H9 (cell line): ENCODE measurements around the gene MUS81. TPM values are rescaled to one million over a fixed set of nuclear protein-coding genes. Genes with fewer than 3 reads are reported as not detected.
A peak's percentile ranks its signal among the peaks of the same experiment; 100 is the strongest.

ENCODE experiments used
- DNase-seq: peaks from one replicate; pipeline ENCODE4 v3.0.0-alpha.2; 2017
- H2AFZ ChIP-seq: one replicate; pipeline ENCODE4 v1.6.1; 2013; ENCODE audit warnings: mild to moderate bottlenecking, low read length, control low read depth, moderate library complexity
- H2AK5ac ChIP-seq: 2 replicates; pipeline ENCODE4 v1.6.1; 2013; ENCODE audit warnings: low read length, control low read depth, mixed read lengths; ENCODE audit not compliant: insufficient read length
- H2BK120ac ChIP-seq: one replicate; pipeline ENCODE4 v1.6.1; 2013; ENCODE audit warnings: low read depth, mild to moderate bottlenecking, low read length, control low read depth, inconsistent platforms; ENCODE audit not compliant: poor library complexity, severe bottlenecking
- H2BK12ac ChIP-seq: 2 replicates; pipeline ENCODE4 v1.6.1; 2013; ENCODE audit warnings: low read length, control low read depth, mixed read lengths, low read depth; ENCODE audit not compliant: insufficient read length
- H2BK15ac ChIP-seq: 2 replicates; pipeline ENCODE4 v1.6.1; 2013; ENCODE audit warnings: low read depth, low read length, control low read depth
- H2BK20ac ChIP-seq: one replicate; pipeline ENCODE4 v1.6.1; 2013; ENCODE audit warnings: low read depth, mild to moderate bottlenecking, low read length, control low read depth, inconsistent platforms; ENCODE audit not compliant: poor library complexity, severe bottlenecking
- H2BK5ac ChIP-seq: 2 replicates; pipeline ENCODE4 v1.6.1; 2013; ENCODE audit warnings: low read length, control low read depth, mixed read lengths; ENCODE audit not compliant: insufficient read length
- H3K14ac ChIP-seq: 2 replicates; pipeline ENCODE4 v1.6.1; 2013; ENCODE audit warnings: low read length, control low read depth; ENCODE audit not compliant: insufficient read depth
- H3K18ac ChIP-seq: 2 replicates; pipeline ENCODE4 v1.6.1; 2013; ENCODE audit warnings: low read depth, mild to moderate bottlenecking, mixed read lengths, low read length, control low read depth; ENCODE audit not compliant: insufficient read length
- H3K23ac ChIP-seq: 2 replicates; pipeline ENCODE4 v1.6.1; 2013; ENCODE audit warnings: low read length, control low read depth, mixed read lengths, low read depth; ENCODE audit not compliant: insufficient read length
- H3K23me2 ChIP-seq: 2 replicates; pipeline ENCODE4 v1.6.1; 2013; ENCODE audit warnings: low read depth, mild to moderate bottlenecking, mixed read lengths, low read length, control low read depth; ENCODE audit not compliant: insufficient read length, poor library complexity, severe bottlenecking
- H3K27ac ChIP-seq: 2 replicates; pipeline ENCODE4 v1.5.1; 2013; ENCODE audit warnings: low read length, control low read depth, mixed read lengths, low read depth; ENCODE audit not compliant: insufficient read length
- H3K27me3 ChIP-seq: 2 replicates; pipeline ENCODE4 v1.6.1; 2013; ENCODE audit warnings: low read length, control low read depth, inconsistent platforms; ENCODE audit not compliant: insufficient read depth
- H3K4ac ChIP-seq: 2 replicates; pipeline ENCODE4 v1.6.1; 2013; ENCODE audit warnings: low read depth, mild to moderate bottlenecking, control low read depth, inconsistent platforms, low read length, moderate library complexity
- H3K4me1 ChIP-seq: 2 replicates; pipeline ENCODE4 v1.6.1; 2013; ENCODE audit warnings: low read length, control low read depth, inconsistent platforms; ENCODE audit not compliant: insufficient read depth
- H3K4me2 ChIP-seq: 2 replicates; pipeline ENCODE4 v1.6.1; 2013; ENCODE audit warnings: low read length, control low read depth, mixed read lengths; ENCODE audit not compliant: insufficient read length, insufficient read depth
- H3K56ac ChIP-seq: 2 replicates; pipeline ENCODE4 v1.6.1; 2013; ENCODE audit warnings: low read depth, mild to moderate bottlenecking, mixed read lengths, low read length, control low read depth; ENCODE audit not compliant: insufficient read length
- H3K79me1 ChIP-seq: 2 replicates; pipeline ENCODE4 v1.6.1; 2013; ENCODE audit warnings: low read depth, mild to moderate bottlenecking, moderate library complexity, low read length, control low read depth, inconsistent platforms; ENCODE audit not compliant: insufficient read depth, poor library complexity, severe bottlenecking
- H3K79me2 ChIP-seq: 2 replicates; pipeline ENCODE4 v1.6.1; 2013; ENCODE audit warnings: low read length, control low read depth, inconsistent platforms; ENCODE audit not compliant: insufficient read depth
- H3K9ac ChIP-seq: 2 replicates; pipeline ENCODE4 v1.6.1; 2013; ENCODE audit warnings: low read length, control low read depth, mixed read lengths; ENCODE audit not compliant: insufficient read length; ENCODE audit errors: extremely low read depth
- H3K9me3 ChIP-seq: one replicate; pipeline ENCODE4 v1.6.1; 2013; ENCODE audit warnings: low read depth, low read length, inconsistent platforms; ENCODE audit not compliant: control insufficient read depth
- H3T11ph ChIP-seq: one replicate; pipeline ENCODE4 v1.6.1; 2013; ENCODE audit warnings: mild to moderate bottlenecking, low read length, control low read depth, inconsistent platforms
- H4K20me1 ChIP-seq: one replicate; pipeline ENCODE4 v1.6.1; 2013; ENCODE audit not compliant: control insufficient read depth, insufficient read length, insufficient read depth
- H4K5ac ChIP-seq: 2 replicates; pipeline ENCODE4 v1.6.1; 2013; ENCODE audit warnings: low read depth, mild to moderate bottlenecking, mixed read lengths, low read length, control low read depth; ENCODE audit not compliant: insufficient read length
- H4K8ac ChIP-seq: replicated peaks from 2 replicates; pipeline ENCODE4 v1.6.1; 2013; ENCODE audit warnings: low read length, control low read depth, mixed read lengths, low read depth; ENCODE audit not compliant: insufficient read length
- H4K91ac ChIP-seq: 2 replicates; pipeline ENCODE4 v1.6.1; 2013; ENCODE audit warnings: low read depth, mild to moderate bottlenecking, moderate library complexity, mixed read lengths, low read length, control low read depth; ENCODE audit not compliant: insufficient read length
- H3K27ac Mint-ChIP-seq, 3 experiments: 2 replicates in 2 of 3; 3 replicates in 1 of 3; pipeline ENCODE4 v1.8.0; 2020 to 2021; ENCODE audit warnings: mixed read lengths in 3 of 3, mild to moderate bottlenecking in 1 of 3, moderate library complexity in 1 of 3
- H3K27me3 Mint-ChIP-seq: 2 replicates; pipeline ENCODE4 v1.8.0; 2021; ENCODE audit warnings: low read depth, mild to moderate bottlenecking, moderate library complexity, mixed read lengths
- H3K36me3 Mint-ChIP-seq, 3 experiments: 2 replicates in 2 of 3; 3 replicates in 1 of 3; pipeline ENCODE4 v1.8.0; 2020 to 2021; ENCODE audit warnings: low read depth in 3 of 3, mixed read lengths in 3 of 3; ENCODE audit not compliant: insufficient read depth in 1 of 3
- H3K4me1 Mint-ChIP-seq, 2 experiments: 2 replicates each; pipeline ENCODE4 v1.8.0; 2020; ENCODE audit warnings: mixed read lengths in 2 of 2
- H3K4me3 Mint-ChIP-seq, 2 experiments: 2 replicates in 1 of 2; 3 replicates in 1 of 2; pipeline ENCODE4 v1.8.0; 2020 to 2021; ENCODE audit warnings: mild to moderate bottlenecking in 2 of 2, mixed read lengths in 2 of 2, moderate library complexity in 1 of 2
- H3K9me3 Mint-ChIP-seq, 2 experiments: 2 replicates in 1 of 2; 3 replicates in 1 of 2; pipeline ENCODE4 v1.8.0; 2020; ENCODE audit warnings: mild to moderate bottlenecking in 2 of 2, mixed read lengths in 2 of 2, moderate library complexity in 1 of 2
- WGBS: extraction: QIAGEN DNeasy Blood & Tissue Kit; methylation state at CpG from one replicate; pipeline ENCODE4 v1.1.7; 2013; ENCODE audit warnings: missing lambda C conversion rate, low lambda C conversion rate, mixed read lengths; ENCODE audit not compliant: insufficient read length; ENCODE audit errors: extremely low coverage; 5-methylcytosine and 5-hydroxymethylcytosine counted together
- total RNA-seq: library from RNA; stranded (reverse); gene quantifications from 2 replicates; pipeline ENCODE4 v1.2.1, GENCODE V29; 2021
- TF ChIP-seq, protein P1 (sequence below): fragments of 200-600 bp; sonication (generic); conservative IDR thresholded peaks from 3 replicates; pipeline ENCODE4 v1.8.0; 2021; ENCODE audit warnings: antibody characterized with exemption, mild to moderate bottlenecking

Gene MUS81
- total RNA-seq, 1 experiment from 2014 or later: 49.2 TPM

DNA sequence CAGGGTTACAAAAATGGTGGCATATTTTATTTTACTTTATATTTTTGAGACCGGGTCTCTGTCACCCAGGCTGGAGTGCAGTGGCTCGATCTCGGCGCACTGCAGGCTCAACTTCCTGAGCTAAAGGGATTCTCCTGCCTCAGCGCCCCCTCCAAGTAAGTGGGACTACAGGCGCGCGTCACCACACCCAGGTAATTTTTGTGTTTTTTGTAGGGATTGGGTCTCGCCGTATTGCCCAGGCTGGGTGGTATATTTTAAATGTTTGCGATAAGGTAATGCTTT lies 40.6 kb downstream of the MUS81 start:
- no peak overlapping the region for H2BK120ac ChIP-seq
- no peaks in the 10 kb centered on the region for H3K79me1 ChIP-seq
- H2AFZ ChIP-seq: no peak overlapping the region
- H3K9ac ChIP-seq: no peak overlapping the region
- DNase-seq: no peak
- H3K4me3 Mint-ChIP-seq: peak overlapping the region; percentile 58 to 63
- H3K23me2 ChIP-seq: peaks cover 9% of the 10 kb centered on the region
- H3K27me3 ChIP-seq: peaks cover 17% of the 10 kb centered on the region; the same call in 1 of the 2 replicates
- WGBS: no CpG with 5 or more reads among the region's 11 CpGs
- H3K23ac ChIP-seq: no peak overlapping the region
- TF ChIP-seq, protein P1, sequence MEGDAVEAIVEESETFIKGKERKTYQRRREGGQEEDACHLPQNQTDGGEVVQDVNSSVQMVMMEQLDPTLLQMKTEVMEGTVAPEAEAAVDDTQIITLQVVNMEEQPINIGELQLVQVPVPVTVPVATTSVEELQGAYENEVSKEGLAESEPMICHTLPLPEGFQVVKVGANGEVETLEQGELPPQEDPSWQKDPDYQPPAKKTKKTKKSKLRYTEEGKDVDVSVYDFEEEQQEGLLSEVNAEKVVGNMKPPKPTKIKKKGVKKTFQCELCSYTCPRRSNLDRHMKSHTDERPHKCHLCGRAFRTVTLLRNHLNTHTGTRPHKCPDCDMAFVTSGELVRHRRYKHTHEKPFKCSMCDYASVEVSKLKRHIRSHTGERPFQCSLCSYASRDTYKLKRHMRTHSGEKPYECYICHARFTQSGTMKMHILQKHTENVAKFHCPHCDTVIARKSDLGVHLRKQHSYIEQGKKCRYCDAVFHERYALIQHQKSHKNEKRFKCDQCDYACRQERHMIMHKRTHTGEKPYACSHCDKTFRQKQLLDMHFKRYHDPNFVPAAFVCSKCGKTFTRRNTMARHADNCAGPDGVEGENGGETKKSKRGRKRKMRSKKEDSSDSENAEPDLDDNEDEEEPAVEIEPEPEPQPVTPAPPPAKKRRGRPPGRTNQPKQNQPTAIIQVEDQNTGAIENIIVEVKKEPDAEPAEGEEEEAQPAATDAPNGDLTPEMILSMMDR: no peak
- no peaks in the 10 kb centered on the region; a peak in 1 of 5 replicates for H3K9me3 Mint-ChIP-seq
- no peak overlapping the region for H4K91ac ChIP-seq
- H3K18ac ChIP-seq: no peak overlapping the region
- peaks cover 0 to 15% (median 0%) of the 10 kb centered on the region in 3 experiments; a peak in 2 of 7 replicates for H3K36me3 Mint-ChIP-seq
- peaks cover 78% of the 10 kb centered on the region for H3K27me3 Mint-ChIP-seq
- H3K79me2 ChIP-seq: no peaks in the 10 kb centered on the region
- H3K27ac ChIP-seq: no peak overlapping the region
- H2BK12ac ChIP-seq: no peak overlapping the region
- H4K20me1 ChIP-seq: no peaks in the 10 kb centered on the region
- no peak overlapping the region for H3T11ph ChIP-seq
- no peak overlapping the region for H4K5ac ChIP-seq
- no peak overlapping the region for H2BK5ac ChIP-seq
- H2AK5ac ChIP-seq: no peak overlapping the region
- no peak overlapping the region for H4K8ac ChIP-seq
- peak overlapping the region; percentile 12 for H3K4me2 ChIP-seq
- peaks cover 14 to 17% of the 10 kb centered on the region in 2 experiments for H3K4me1 Mint-ChIP-seq
- H3K14ac ChIP-seq: no peak overlapping the region
- H3K4ac ChIP-seq: no peak overlapping the region
- H3K9me3 ChIP-seq: no peaks in the 10 kb centered on the region
- no peaks in the 10 kb centered on the region for H3K4me1 ChIP-seq
- H2BK20ac ChIP-seq: no peak overlapping the region
- H3K56ac ChIP-seq: no peak overlapping the region
- H3K27ac Mint-ChIP-seq: no peak overlapping the region
- no peak overlapping the region for H2BK15ac ChIP-seq
